HG03196 (cell line): ENCODE measurements around the gene TFEB.

Source experiments
- ATAC-seq: cut with Tn5 transposase; IDR thresholded peaks from one replicate; pipeline ENCODE4 v1.9.1; 2021; ENCODE audit not compliant: unreplicated experiment

Gene TFEB

GRCh38 chr6:41655176-41655575 is 80.2 kb downstream of the TFEB start:
- no peak for ATAC-seq

GRCh38 chr6:41654698-41655151 is 80.7 kb downstream of the TFEB start:
- no peak for ATAC-seq

- no peak for ATAC-seq
Measured at GRCh38 chr6:41654151-41654697, 81.2 kb downstream of the TFEB start.

GRCh38 chr6:41653691-41654090 is 81.7 kb downstream of the TFEB start:
- ATAC-seq: no peak

- no peak for ATAC-seq
Measured at GRCh38 chr6:41652866-41653652, 82.3 kb downstream of the TFEB start.

- no peak for ATAC-seq
Measured at GRCh38 chr6:41651962-41652657, 83.3 kb downstream of the TFEB start.

GRCh38 chr6:41651246-41651961 is 84.0 kb downstream of the TFEB start:
- no peak for ATAC-seq

- ATAC-seq: no peak
Measured at GRCh38 chr6:41650120-41650519, 85.3 kb downstream of the TFEB start.

- no peak for ATAC-seq
Measured at GRCh38 chr6:41649596-41649995, 85.8 kb downstream of the TFEB start.

GRCh38 chr6:41648921-41649320 is 86.5 kb downstream of the TFEB start:
- no peak for ATAC-seq

- ATAC-seq: no peak
Measured at GRCh38 chr6:41648070-41648585, 87.3 kb downstream of the TFEB start.

- ATAC-seq: no peak
Measured at GRCh38 chr6:41647061-41647511, 88.3 kb downstream of the TFEB start.

- no peak for ATAC-seq
Measured at GRCh38 chr6:41646026-41646795, 89.2 kb downstream of the TFEB start.

GRCh38 chr6:41645007-41645618 is 90.3 kb downstream of the TFEB start:
- no peak for ATAC-seq

- ATAC-seq: no peak
Measured at GRCh38 chr6:41644297-41644879, 91.0 kb downstream of the TFEB start.

GRCh38 chr6:41643899-41644269 is 91.5 kb downstream of the TFEB start:
- no peak for ATAC-seq

- no peak for ATAC-seq
Measured at GRCh38 chr6:41642960-41643898, 92.2 kb downstream of the TFEB start.

GRCh38 chr6:41642090-41642959 is 93.1 kb downstream of the TFEB start:
- ATAC-seq: no peak
